Prostate gland (tissue), 2 donors: ENCODE data around the gene PSMD3. TPM values are rescaled to one million over a fixed set of nuclear protein-coding genes. Genes with fewer than 3 reads are reported as not detected.

Source experiments
- DNase-seq: peaks from one replicate; pipeline ENCODE4 v3.0.0-alpha.2; 2019; ENCODE audit warnings: low spot score
- H3K27ac ChIP-seq, 2 donors: fragments of 200-600 bp; sonication (generic); 2 replicates each; pipeline ENCODE4 v1.5.1; 2017 to 2019
- H3K27me3 ChIP-seq: fragments of 200-600 bp; sonication (generic); replicated peaks from 2 replicates; pipeline ENCODE4 v1.5.1; 2019; ENCODE audit not compliant: insufficient read depth
- H3K36me3 ChIP-seq, 2 donors: fragments of 200-600 bp; sonication (generic); 1 replicate in 1 of 2; 2 replicates in 1 of 2; pipeline versions ENCODE4 v1.5.1 to v1.8.1; 2017 to 2019
- H3K4me1 ChIP-seq: fragments of 200-600 bp; sonication (generic); replicated peaks from 2 replicates; pipeline ENCODE4 v1.5.1; 2019
- H3K4me3 ChIP-seq, 2 donors: fragments of 200-600 bp; sonication (generic); 2 replicates each; pipeline ENCODE4 v1.5.1; 2017 to 2019
- H3K9me3 ChIP-seq: fragments of 200-600 bp; sonication (generic); 2 replicates; pipeline ENCODE4 v1.5.1; 2017
- CTCF ChIP-seq, 4 experiments: fragments of 200-600 bp in 2 of 4; fragments of 450-650 bp in 2 of 4; sonication (generic) in 2 of 4; IDR thresholded peaks; 1 replicate in 3 of 4; 2 replicates in 1 of 4; pipeline ENCODE4 v1.5.1; 2016 to 2019; ENCODE audit warnings: antibody characterized with exemption in 4 of 4, mild to moderate bottlenecking in 2 of 4, moderate library complexity in 2 of 4
- POLR2A ChIP-seq: fragments of 450-650 bp; IDR thresholded peaks from one replicate; pipeline ENCODE4 v1.6.1; 2016; ENCODE audit warnings: antibody characterized with exemption, mild to moderate bottlenecking
- POLR2AphosphoS5 ChIP-seq: sonication (generic); formaldehyde crosslinking; IDR thresholded peaks from one replicate; pipeline ENCODE4 v1.6.1; 2017; ENCODE audit warnings: antibody characterized with exemption
- WGBS: methylation state at CpG from one replicate; pipeline ENCODE4 v1.1.5; 2018; 5-methylcytosine and 5-hydroxymethylcytosine counted together
- intact Hi-C: fragments of 100-400 bp; cut with DNase I; formaldehyde crosslinking; loops from one replicate; pipeline ENCODE4 v1.14.2; 2022
- total RNA-seq, 2 donors: library from RNA; depleted of rRNA; stranded (reverse); fragments of >200 nt; gene quantifications; one replicate each; pipeline ENCODE4 v1.1.0, GENCODE V29; 2016

The PSMD3 gene
- total RNA-seq, 2 donors from 2014 or later, result 96.4 to 116 TPM

DNA sequence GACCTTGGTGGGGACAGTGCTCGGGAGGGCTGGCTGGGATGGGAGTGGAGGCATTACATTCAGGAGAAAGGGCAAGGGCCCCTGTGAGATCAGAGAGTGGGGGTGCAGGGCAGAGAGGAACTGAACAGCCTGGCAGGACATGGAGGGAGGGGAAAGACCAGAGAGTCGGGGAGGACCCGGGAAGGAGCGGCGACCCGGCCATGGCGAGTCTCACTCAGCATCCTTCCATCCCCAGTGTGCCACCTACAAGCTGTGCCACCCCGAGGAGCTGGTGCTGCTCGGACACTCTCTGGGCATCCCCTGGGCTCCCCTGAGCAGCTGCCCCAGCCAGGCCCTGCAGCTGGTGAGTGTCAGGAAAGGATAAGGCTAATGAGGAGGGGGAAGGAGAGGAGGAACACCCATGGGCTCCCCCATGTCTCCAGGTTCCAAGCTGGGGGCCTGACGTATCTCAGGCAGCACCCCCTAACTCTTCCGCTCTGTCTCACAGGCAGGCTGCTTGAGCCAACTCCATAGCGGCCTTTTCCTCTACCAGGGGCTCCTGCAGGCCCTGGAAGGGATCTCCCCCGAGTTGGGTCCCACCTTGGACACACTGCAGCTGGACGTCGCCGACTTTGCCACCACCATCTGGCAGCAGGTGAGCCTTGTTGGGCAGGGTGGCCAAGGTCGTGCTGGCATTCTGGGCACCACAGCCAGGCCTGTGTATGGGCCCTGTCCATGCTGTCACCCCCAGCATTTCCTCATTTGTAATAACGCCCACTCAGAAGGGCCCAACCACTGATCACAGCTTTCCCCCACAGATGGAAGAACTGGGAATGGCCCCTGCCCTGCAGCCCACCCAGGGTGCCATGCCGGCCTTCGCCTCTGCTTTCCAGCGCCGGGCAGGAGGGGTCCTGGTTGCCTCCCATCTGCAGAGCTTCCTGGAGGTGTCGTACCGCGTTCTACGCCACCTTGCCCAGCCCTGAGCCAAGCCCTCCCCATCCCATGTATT lies 35.7 kb downstream of the PSMD3 start:
- no peak overlapping the region for H3K4me3 ChIP-seq
- DNase-seq, result no peak
- no peaks in the 10 kb centered on the region for H3K9me3 ChIP-seq
- no peak overlapping the region for H3K27ac ChIP-seq
- TF ChIP-seq POLR2AphosphoS5, result no peak
- no peaks in the 10 kb centered on the region for H3K4me1 ChIP-seq
- peaks cover 0 to 10% of the 10 kb centered on the region in 2 donors for H3K36me3 ChIP-seq
- WGBS, result 82% methylated on average over 26 of the region's 26 CpGs
- intact Hi-C loops, result loop anchor here (10.0 kb wide), 1 partner anchor 279 kb away; no protein-coding TSS in a partner anchor
- no peaks in the 10 kb centered on the region for H3K27me3 ChIP-seq

DNA sequence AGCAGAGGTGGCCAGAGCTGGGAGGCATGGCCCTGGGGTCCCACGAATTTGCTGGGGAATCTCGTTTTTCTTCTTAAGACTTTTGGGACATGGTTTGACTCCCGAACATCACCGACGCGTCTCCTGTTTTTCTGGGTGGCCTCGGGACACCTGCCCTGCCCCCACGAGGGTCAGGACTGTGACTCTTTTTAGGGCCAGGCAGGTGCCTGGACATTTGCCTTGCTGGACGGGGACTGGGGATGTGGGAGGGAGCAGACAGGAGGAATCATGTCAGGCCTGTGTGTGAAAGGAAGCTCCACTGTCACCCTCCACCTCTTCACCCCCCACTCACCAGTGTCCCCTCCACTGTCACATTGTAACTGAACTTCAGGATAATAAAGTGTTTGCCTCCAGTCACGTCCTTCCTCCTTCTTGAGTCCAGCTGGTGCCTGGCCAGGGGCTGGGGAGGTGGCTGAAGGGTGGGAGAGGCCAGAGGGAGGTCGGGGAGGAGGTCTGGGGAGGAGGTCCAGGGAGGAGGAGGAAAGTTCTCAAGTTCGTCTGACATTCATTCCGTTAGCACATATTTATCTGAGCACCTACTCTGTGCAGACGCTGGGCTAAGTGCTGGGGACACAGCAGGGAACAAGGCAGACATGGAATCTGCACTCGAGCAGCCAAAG lies 36.9 kb downstream of the PSMD3 start:
- H3K36me3 ChIP-seq, result peaks cover 0 to 10% of the 10 kb centered on the region in 2 donors
- no peaks in the 10 kb centered on the region for H3K4me1 ChIP-seq
- DNase-seq, result no peak
- TF ChIP-seq CTCF (IDR thresholded peaks at IDR 0.05) (no peak), POLR2A (no peak), POLR2AphosphoS5 (no peak)
- intact Hi-C loops, result loop anchor here (10.0 kb wide), 1 partner anchor 277 kb away; no protein-coding TSS in a partner anchor
- no peaks in the 10 kb centered on the region for H3K9me3 ChIP-seq
- H3K27me3 ChIP-seq, result no peaks in the 10 kb centered on the region
- 54% methylated on average over 15 of the region's 15 CpGs for WGBS
- H3K27ac ChIP-seq, result peak overlapping the region in 1 of 2 donors; percentile 22
- H3K4me3 ChIP-seq, result no peak overlapping the region

DNA sequence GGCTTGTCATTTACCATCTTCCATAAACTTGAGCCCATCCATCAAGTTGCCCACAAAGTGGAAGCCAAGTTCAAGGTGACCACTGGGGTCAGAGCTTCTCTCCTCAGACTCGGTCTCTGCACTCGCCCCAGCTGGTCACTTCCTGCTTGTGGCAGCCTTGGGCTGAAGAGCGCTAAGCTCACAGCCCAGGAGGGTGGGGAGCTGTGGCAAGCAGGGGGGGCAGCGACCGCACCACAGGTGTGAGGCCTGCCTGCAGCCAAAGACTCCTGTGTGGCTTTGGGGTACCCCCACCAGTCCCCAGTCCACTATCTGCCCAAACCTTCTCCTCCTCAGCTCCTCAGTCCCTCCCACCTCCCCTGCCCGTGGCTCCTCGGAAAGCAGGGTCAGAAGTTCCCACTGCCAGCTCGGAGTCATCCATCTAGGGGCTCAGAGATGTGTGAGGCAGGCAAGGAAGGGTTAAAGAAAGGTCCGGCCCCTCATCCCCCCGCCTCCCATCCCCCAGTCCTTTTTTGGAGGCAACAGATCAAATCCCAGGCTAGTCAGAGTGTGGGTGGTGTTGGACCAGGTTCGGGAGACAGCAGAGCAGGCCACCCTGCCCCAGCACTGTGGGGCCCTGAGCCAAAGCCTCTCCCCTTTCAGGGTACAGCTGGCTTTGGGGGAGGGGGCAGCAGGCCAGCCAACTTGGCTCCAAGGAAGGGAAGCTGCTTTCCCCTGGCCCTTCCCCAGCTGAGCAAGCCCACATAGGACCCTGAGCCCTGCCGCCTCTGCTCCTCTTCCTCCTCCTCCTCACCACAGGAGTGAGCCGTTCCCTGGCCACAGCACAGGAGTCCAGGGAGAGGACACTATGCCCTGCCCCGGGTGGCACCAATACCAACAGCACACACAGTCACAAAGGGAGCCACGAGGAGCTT lies 37.9 kb downstream of the PSMD3 start:
- intact Hi-C loops, result loop anchor here (10.0 kb wide), 1 partner anchor 276 kb away; no protein-coding TSS in a partner anchor
- Histone ChIP-seq H3K9me3 (no peaks in the 10 kb centered on the region), H3K27ac (peak overlapping the region in 1 of 2 donors; percentile 22), H3K36me3 (peaks cover 0 to 10% of the 10 kb centered on the region in 2 donors), H3K4me1 (peaks cover 5% of the 10 kb centered on the region), H3K27me3 (no peaks in the 10 kb centered on the region), H3K4me3 (no peak overlapping the region)
- DNase-seq, result no peak
- WGBS, result 44% methylated on average over 15 of the region's 15 CpGs
- no peak for TF ChIP-seq CTCF (IDR thresholded peaks at IDR 0.05)
- no peak for TF ChIP-seq POLR2A
- TF ChIP-seq POLR2AphosphoS5, result no peak

DNA sequence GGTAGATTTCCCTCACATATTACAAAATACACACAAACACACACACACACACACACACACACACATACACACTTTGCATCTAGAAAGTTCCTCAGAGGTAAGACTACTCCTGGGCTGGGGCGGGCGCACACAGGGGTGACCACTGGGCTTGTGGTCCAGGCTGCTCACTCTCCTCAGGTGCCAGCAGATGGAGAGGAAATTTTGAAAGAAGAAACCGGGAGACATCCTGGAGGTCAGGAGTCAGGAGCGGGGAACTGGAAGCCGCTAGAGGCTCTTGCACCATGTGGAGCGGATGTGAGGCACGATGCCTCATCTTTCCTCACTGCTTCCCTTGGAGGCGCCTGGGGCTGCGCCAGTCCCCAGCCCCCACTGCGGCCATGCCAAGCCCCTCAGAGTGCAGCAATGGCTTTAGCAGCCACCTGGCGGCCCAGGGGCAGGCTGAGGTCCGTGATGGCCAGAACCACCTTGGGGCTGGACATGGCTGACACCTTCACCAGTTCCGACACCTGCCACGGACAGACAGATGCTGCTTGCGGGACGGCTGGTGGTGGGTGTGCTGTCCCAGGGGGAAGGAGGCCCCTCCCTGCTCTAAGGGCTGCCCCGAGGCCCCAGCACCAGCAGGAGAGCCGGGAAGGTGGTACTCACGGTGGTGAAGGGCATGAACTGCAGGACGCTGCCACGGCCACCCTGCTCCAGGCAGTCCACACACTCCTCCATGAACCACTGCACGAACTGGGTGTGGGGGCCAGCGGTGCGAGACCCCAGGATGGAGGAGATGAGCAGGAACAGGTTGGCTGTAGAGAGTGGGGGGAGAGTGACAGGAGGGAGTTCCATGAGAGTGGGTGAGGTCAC lies 38.8 kb downstream of the PSMD3 start:
- 81% methylated on average over 23 of the region's 24 CpGs for WGBS
- Histone ChIP-seq H3K27ac (no peak overlapping the region), H3K9me3 (no peaks in the 10 kb centered on the region), H3K27me3 (no peaks in the 10 kb centered on the region), H3K36me3 (peaks cover 0 to 10% of the 10 kb centered on the region in 2 donors), H3K4me1 (peaks cover 6% of the 10 kb centered on the region), H3K4me3 (no peak overlapping the region)
- no peak for DNase-seq
- intact Hi-C loops, result loop anchor here (10.0 kb wide), 1 partner anchor 275 kb away; no protein-coding TSS in a partner anchor
- no peak for TF ChIP-seq CTCF (IDR thresholded peaks at IDR 0.05)
- no peak for TF ChIP-seq POLR2A
- no peak for TF ChIP-seq POLR2AphosphoS5
